ENCODE measurements around the gene IFRD2.
"Not testable (repeated sequence)": the region's sequence is repeated elsewhere in the genome, so short reads cannot be mapped to it uniquely, and the experiment has no call there.

IFRD2 gene

GRCh38 chr3:50294089-50294488 is 1.9 kb upstream of the IFRD2 start:
- H3K9me3 ChIP-seq (ENCODE audit: low read length), result no peaks in the 10 kb centered on the region
- H3K36me3 ChIP-seq (ENCODE audit: insufficient read depth, low read length), result peaks cover 10% of the 10 kb centered on the region

GRCh38 chr3:50293079-50293801 is 1.0 kb upstream of the IFRD2 start:
- H3K4me1 ChIP-seq (ENCODE audit: insufficient read depth, low read length), result peaks cover 18% of the 10 kb centered on the region
- peak overlapping the region; percentile 51 for H3K4me3 ChIP-seq (ENCODE audit: low read length)
- no peak overlapping the region for H2AFZ ChIP-seq (ENCODE audit: low read depth, low read length)
- H3K27me3 ChIP-seq (ENCODE audit: insufficient read depth, low read length), result no peaks in the 10 kb centered on the region
- H3K36me3 ChIP-seq (ENCODE audit: insufficient read depth, low read length), result peaks cover 18% of the 10 kb centered on the region
- no peaks in the 10 kb centered on the region for H3K9me3 ChIP-seq (ENCODE audit: low read length)

More at GRCh38 chr3:50294089-50294488, 1.9 kb upstream of the IFRD2 start:
- Histone ChIP-seq H3K27me3 (ENCODE audit: insufficient read depth, low read length) (no peaks in the 10 kb centered on the region), H3K4me1 (ENCODE audit: insufficient read depth, low read length) (peaks cover 21% of the 10 kb centered on the region), H2AFZ (ENCODE audit: low read depth, low read length) (no peak overlapping the region), H3K4me3 (ENCODE audit: low read length) (no peak overlapping the region)

DNA sequence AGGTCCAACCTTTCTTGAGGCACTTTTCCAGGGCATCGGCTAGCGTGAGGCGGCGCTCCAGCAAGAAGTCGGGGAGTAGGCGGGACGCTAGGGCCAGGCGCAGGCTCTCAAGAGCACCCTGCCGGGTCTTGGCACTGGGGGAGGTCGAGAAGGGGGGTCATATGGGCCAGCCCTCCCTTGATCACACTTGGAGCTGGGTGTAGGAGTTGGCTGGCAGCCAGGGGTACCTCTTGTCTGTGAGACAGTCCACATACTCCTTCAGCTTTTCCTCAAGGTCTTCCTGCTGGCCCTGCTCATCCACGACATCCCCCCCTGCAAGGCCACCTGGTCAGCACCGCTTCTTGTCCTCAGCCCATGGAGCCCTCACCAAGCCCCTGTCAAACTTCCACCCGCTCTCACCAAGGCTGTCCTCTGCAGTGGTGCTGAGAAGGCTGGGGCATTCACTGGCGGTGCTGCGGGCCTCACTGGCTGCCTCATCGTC is 2.0 kb downstream of the IFRD2 start:
- Histone ChIP-seq H3K4me1 (ENCODE audit: insufficient read depth, low read length) (peaks cover 16% of the 10 kb centered on the region), H3K4me3 (ENCODE audit: low read length) (no peak overlapping the region), H2AFZ (ENCODE audit: low read depth, low read length) (no peak overlapping the region), H3K27me3 (ENCODE audit: insufficient read depth, low read length) (no peaks in the 10 kb centered on the region), H3K36me3 (ENCODE audit: insufficient read depth, low read length) (peaks cover 32% of the 10 kb centered on the region), H3K9me3 (ENCODE audit: low read length) (no peaks in the 10 kb centered on the region)

DNA sequence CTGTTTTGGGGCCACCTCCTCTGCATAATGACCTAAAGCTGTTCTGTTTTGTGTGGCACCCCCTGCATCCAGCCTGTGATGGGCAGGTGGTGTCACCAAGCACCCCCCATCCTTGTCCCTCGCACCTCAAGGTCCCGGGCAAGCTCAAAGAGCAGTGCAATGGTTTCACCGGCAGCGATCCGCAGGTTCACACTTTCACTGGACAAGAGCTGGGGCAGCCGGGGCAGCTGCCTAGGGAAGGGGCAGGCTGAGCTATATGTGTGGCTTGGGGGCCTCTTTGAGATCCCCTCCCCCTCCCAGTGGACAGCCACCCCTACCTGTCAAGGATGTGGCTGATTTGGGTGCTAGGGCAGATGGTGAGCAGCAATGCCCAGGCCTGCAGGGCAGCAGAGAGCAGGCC is 3.1 kb downstream of the IFRD2 start:
- no peaks in the 10 kb centered on the region for H3K27me3 ChIP-seq (ENCODE audit: insufficient read depth, low read length)
- H3K4me1 ChIP-seq (ENCODE audit: insufficient read depth, low read length), result peaks cover 16% of the 10 kb centered on the region
- no peak overlapping the region for H2AFZ ChIP-seq (ENCODE audit: low read depth, low read length)
- H3K36me3 ChIP-seq (ENCODE audit: insufficient read depth, low read length), result peaks cover 32% of the 10 kb centered on the region
- no peak overlapping the region for H3K4me3 ChIP-seq (ENCODE audit: low read length)
- H3K9me3 ChIP-seq (ENCODE audit: low read length), result no peaks in the 10 kb centered on the region

DNA sequence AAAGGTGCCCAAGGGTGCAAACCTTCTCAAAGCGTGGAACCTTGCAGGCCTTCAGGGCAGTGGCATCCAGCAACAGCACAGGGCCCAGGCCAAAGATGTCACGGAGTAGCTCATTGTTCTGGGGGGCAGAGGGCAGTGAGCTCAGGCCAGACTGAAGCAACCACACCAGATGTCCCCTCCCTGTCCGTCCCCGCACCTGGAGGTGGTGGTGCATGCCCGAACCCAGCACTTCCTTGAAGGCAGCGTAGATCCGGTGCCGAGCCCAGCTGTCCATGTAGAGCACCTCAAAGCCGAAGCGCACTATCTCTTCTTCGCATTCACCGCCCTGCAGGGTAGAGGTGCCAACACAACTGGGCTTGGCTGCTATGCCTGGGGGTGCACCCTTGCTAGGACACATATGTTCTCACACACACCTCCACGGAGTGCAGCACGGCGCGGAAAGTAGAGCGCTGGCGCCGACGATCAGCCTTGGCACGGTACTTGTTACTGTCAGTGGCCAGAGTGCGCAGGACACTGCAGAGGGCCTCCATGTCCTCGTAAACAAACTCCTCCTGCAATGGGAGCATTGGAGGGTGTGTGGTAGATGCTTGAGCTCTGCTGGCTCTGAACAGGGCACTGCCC is 3.7 kb downstream of the IFRD2 start:
- Histone ChIP-seq H2AFZ (ENCODE audit: low read depth, low read length) (no peak overlapping the region), H3K4me3 (ENCODE audit: low read length) (no peak overlapping the region), H3K27me3 (ENCODE audit: insufficient read depth, low read length) (no peaks in the 10 kb centered on the region)

GRCh38 chr3:50287262-50287661 is 5.0 kb downstream of the IFRD2 start:
- H3K36me3 ChIP-seq (ENCODE audit: insufficient read depth, low read length), result peaks cover 32% of the 10 kb centered on the region

More for the DNA sequence above, 3.7 kb downstream of the IFRD2 start:
- H3K36me3 ChIP-seq (ENCODE audit: insufficient read depth, low read length), result peaks cover 32% of the 10 kb centered on the region
- no peaks in the 10 kb centered on the region for H3K9me3 ChIP-seq (ENCODE audit: low read length)
- H3K4me1 ChIP-seq (ENCODE audit: insufficient read depth, low read length), result peaks cover 16% of the 10 kb centered on the region

DNA sequence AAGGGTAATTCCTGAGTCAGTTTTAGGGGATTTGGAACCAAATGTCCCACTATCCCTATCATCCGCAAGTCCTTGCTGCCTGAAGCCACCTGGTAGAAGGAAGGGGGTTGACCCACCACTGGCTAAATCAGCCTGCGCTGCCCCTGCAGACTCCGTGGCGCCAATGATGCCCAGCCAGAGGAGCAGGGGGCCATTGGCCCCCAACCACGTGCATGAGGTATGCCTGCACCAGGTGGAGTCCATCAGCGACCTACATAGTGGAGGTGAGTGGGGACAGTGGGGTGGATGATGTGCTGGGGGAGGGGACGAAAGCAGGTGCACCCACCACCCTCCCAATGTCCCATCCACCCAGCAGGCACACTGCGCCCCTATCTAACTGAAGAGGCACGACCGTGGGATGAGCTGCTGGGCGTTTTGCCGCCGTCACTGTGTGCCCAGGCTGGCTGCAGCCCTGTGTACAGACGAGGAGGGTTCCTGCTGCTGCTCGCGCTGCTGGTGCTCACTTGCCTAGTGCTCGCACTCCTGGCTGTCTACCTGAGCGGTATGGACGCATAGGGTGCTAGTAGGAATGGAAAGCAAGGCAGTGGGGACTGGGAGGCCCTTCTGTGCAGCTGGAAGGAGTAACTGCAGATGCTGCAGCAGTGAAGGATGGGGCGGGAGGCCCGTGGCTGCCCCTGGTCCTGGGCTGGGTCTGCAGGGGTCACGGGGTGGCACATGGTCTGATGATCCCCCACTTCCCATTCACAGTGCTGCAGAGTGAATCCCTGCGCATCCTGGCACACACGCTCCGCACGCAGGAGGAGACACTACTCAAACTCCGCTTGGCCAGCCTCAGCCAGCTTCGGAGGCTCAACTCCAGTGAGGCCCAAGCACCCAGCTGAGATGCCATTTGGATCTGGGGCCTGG is 5.7 kb downstream of the IFRD2 start:
- peaks cover 6% of the 10 kb centered on the region for H3K4me1 ChIP-seq (ENCODE audit: insufficient read depth, low read length)
- peaks cover 32% of the 10 kb centered on the region for H3K36me3 ChIP-seq (ENCODE audit: insufficient read depth, low read length)
- no peak overlapping the region for H2AFZ ChIP-seq (ENCODE audit: low read depth, low read length)
- H3K4me3 ChIP-seq (ENCODE audit: low read length), result no peak overlapping the region
- H3K9me3 ChIP-seq (ENCODE audit: low read length), result no peaks in the 10 kb centered on the region
- no peaks in the 10 kb centered on the region for H3K27me3 ChIP-seq (ENCODE audit: insufficient read depth, low read length)

More at GRCh38 chr3:50287262-50287661, 5.0 kb downstream of the IFRD2 start:
- H3K27me3 ChIP-seq (ENCODE audit: insufficient read depth, low read length), result no peaks in the 10 kb centered on the region
- H3K9me3 ChIP-seq (ENCODE audit: low read length), result no peaks in the 10 kb centered on the region
- H3K4me3 ChIP-seq (ENCODE audit: low read length), result no peak overlapping the region
- H3K4me1 ChIP-seq (ENCODE audit: insufficient read depth, low read length), result peaks cover 9% of the 10 kb centered on the region
- no peak overlapping the region for H2AFZ ChIP-seq (ENCODE audit: low read depth, low read length)

DNA sequence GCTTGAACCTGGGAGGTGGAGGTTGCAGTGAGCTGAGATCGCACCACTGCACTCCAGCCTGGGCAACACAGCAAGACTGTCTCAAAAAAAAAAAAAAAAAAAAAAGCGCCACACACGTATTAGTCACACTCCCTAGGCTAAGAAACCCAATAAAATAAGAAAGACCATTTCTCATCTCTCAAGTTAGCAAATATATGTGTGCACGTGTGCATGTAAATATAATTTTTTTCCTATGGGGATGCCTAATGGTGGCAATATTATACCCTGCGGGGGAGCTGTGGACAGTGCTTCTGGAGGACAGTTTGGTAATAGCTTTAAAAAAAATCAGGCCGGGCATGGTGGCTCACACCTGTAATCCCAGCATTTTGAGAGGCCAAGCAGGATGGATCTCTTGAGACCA is 8.1 kb downstream of the IFRD2 start:
- H3K9me3 ChIP-seq (ENCODE audit: low read length); H3K4me3 ChIP-seq (ENCODE audit: low read length); H2AFZ ChIP-seq (ENCODE audit: low read depth, low read length); H3K27me3 ChIP-seq (ENCODE audit: insufficient read depth, low read length); H3K4me1 ChIP-seq (ENCODE audit: insufficient read depth, low read length): not testable (repeated sequence)
- peaks cover 23% of the 10 kb centered on the region for H3K36me3 ChIP-seq (ENCODE audit: insufficient read depth, low read length)

GRCh38 chr3:50279255-50280016 is 12.8 kb downstream of the IFRD2 start:
- no peaks in the 10 kb centered on the region for H3K27me3 ChIP-seq (ENCODE audit: insufficient read depth, low read length)
- H3K36me3 ChIP-seq (ENCODE audit: insufficient read depth, low read length), result no peaks in the 10 kb centered on the region
- H2AFZ ChIP-seq (ENCODE audit: low read depth, low read length), result no peak overlapping the region
- H3K4me3 ChIP-seq (ENCODE audit: low read length), result no peak overlapping the region
- H3K9me3 ChIP-seq (ENCODE audit: low read length), result no peaks in the 10 kb centered on the region
- no peaks in the 10 kb centered on the region for H3K4me1 ChIP-seq (ENCODE audit: insufficient read depth, low read length)

- Histone ChIP-seq H3K4me3 (ENCODE audit: low read length) (no peak within 1 kb of the TSS), H3K4me1 (ENCODE audit: insufficient read depth, low read length) (no peaks in the 10 kb centered on the region), H3K9me3 (ENCODE audit: low read length) (no peaks in the 10 kb centered on the region), H3K36me3 (ENCODE audit: insufficient read depth, low read length) (no peaks in the 10 kb centered on the region), H2AFZ (ENCODE audit: low read depth, low read length) (no peak within 1 kb of the TSS), H3K27me3 (ENCODE audit: insufficient read depth, low read length) (no peaks in the 10 kb centered on the region)
Measured at GRCh38 chr3:50278880-50279224, 13.4 kb downstream of the IFRD2 start, which contains the start of gene LSMEM2. TSS of gene LSMEM2 (plus strand) at chr3:50279087. CDS start at chr3:50279114, 27 bp downstream.

DNA sequence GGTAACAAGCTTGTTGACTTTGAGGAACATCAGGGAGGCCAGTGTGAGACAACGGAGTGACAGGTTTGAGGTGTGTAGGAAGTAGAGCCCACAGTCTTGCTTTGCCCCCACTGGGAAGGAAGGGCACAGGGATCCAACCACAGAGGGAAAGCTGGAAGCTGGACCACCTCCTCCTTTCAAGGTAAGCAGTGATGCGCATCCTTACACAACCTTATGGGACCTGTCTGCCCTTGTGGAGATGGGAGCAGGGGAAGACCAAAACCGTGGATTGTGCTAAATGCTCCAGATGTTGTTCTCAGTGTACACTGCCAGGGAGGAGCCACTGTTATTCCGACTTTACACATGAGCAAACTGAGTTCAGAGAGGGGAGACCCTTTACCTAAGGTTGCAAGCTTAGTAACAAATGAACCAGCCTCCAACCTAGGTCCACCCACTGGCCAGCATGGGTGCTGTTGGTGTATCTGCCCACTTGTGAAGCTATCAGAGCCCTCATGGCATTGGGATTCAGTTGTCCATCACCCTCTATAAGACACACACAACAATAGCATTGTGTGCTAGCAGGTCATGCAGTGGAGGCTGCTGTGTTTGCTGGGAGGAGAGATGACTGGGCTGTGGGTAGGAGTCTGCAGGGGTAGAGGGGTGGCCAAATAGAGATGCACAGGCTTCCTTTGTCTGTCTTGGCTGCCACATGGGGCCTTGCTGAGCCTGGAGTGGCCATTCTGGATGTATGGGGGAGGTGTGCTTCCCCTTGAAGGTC is 13.9 kb downstream of the IFRD2 start:
- Histone ChIP-seq H3K36me3 (ENCODE audit: insufficient read depth, low read length) (no peaks in the 10 kb centered on the region), H3K4me1 (ENCODE audit: insufficient read depth, low read length) (no peaks in the 10 kb centered on the region), H3K9me3 (ENCODE audit: low read length) (no peaks in the 10 kb centered on the region), H3K4me3 (ENCODE audit: low read length) (no peak overlapping the region), H3K27me3 (ENCODE audit: insufficient read depth, low read length) (no peaks in the 10 kb centered on the region), H2AFZ (ENCODE audit: low read depth, low read length) (no peak overlapping the region)

DNA sequence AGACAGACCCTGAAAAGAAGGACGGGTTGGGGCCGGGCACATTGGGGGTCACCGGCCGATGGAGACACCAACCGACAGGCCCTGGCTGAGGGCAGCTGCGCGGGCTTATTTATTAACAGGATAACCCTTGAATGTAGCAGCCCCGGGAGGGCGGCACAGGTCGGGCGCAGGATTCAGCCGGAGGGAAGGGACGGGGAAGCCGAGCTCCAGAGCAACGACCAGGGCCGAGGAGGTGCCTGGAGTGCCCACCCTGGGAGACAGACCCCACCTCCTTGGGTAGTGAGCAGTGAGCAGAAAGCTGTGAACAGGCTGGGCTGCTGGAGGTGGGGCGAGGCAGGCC is 15.5 kb downstream of the IFRD2 start:
- no peaks in the 10 kb centered on the region for H3K27me3 ChIP-seq (ENCODE audit: insufficient read depth, low read length)
- H3K9me3 ChIP-seq (ENCODE audit: low read length), result no peaks in the 10 kb centered on the region
- peaks cover 2% of the 10 kb centered on the region for H3K4me1 ChIP-seq (ENCODE audit: insufficient read depth, low read length)
- H2AFZ ChIP-seq (ENCODE audit: low read depth, low read length), result no peak overlapping the region
- H3K36me3 ChIP-seq (ENCODE audit: insufficient read depth, low read length), result no peaks in the 10 kb centered on the region
- H3K4me3 ChIP-seq (ENCODE audit: low read length), result no peak overlapping the region

All from neuron (in vitro differentiated cells).